Activated naive CD4-positive, alpha-beta T cell treated with Interleukin-2 at 50 U/mL for 16 hours (primary cell): Measurements from ENCODE around the gene PUM1.

ENCODE experiments used
- DNase-seq: peaks from one replicate; pipeline ENCODE4 v3.0.0-alpha.2; 2020

PUM1 gene

GRCh38 chr1:30928171-30928570, 137.3 kb downstream of the PUM1 start:
- DNase-seq = no peak

DNA sequence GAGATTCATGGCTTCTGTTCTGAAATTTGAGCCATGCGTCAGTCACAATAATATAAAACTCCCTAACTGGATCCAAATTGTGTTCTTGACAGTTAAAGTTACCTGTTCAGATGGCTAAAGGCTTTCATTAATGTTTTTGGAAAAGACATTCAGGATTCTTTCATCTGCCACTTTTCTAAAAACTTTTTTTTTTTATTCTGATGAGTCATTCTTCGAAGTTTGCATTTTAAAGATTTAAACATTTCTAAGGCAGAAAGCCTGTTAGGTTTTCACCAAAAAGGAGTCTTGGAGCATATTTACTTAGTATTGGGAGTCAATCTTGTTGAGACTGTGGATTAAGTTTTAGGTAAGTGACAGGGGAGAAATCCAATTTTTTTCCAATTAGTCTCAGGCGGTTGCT, 138.1 kb downstream of the PUM1 start:
- DNase-seq = no peak

DNA sequence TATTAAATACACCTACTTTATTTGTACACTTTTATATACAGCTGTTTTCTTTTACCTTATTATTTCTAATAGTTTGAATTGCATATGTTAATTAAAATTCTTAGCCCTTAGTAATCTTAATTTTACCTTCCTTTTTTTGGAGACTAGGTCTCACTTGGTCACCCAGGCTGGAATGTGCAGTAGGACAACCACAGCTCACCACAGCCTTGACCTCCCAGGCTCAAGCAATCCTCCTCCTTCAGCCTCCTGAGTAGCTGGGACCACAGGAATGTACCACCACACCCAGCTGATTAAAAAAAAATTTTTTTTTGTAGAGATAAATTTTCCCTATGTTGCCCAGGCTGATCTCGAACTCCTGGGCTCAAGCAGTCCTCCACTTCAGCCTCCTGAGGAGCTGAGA, 141.9 kb downstream of the PUM1 start:
- DNase-seq = no peak

DNA sequence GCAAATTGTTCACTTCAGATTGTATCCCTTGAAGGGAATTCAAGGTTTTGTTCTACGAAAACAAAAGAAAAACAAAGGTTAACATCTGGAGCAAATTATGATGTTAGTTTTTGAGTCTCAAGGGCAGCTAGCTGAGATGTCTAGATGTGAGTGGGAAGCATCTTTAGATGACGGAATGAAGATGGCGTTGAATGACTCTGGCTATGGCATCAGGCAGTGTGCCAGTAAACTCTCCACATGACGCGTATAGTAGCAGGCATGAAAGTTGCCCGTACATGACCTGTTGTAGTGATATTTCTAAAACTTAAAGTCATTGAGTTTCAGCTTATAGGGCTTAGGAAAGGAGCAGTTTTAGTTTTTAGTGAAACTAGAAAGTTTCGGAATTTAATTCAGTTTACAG, 144.7 kb downstream of the PUM1 start:
- DNase-seq = no peak

DNA sequence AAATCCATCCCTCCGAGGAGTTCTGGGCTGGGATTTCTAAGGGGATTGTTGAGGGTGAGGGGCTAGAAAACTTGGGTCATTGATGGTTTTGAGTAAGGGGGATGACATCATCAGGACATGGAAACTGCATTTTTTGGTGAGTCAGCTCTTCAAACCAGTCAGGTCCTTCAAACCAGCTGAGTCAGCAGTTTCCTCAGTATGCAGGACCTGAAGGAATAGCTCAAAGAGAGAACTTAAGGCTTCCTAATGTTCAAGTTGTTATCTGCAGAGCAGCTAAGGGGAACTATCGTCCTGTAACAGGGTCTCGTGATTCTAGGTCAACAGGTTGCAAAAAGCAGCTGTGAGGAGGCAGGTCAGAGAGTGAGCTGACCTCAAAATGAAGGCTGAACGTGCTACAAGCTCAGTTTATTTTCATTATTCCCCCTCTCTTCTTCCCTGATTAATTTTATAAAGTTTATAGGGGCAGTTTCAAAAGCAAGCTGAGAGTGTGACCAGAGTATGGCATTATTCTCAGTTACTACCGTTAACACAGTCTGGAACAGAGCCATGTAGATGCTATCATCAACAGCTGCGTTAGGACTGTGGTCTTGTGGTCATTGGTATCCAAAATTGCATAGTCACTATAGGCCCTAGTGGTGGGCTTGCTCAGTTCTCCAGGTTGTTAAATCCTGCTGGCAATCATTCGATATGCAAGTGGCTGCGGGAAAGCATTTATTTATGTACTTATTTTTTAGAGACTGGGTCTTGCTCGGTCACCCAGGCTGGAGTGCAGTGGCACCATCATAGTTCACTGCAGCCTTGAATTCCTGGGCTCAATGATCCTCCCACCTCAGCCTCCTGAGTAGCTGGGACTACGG, 146.3 kb downstream of the PUM1 start:
- DNase-seq = no peak

- DNase-seq = no peak
These were observed 149.2 kb downstream of the PUM1 start for GRCh38 chr1:30916296-30916695.

DNA sequence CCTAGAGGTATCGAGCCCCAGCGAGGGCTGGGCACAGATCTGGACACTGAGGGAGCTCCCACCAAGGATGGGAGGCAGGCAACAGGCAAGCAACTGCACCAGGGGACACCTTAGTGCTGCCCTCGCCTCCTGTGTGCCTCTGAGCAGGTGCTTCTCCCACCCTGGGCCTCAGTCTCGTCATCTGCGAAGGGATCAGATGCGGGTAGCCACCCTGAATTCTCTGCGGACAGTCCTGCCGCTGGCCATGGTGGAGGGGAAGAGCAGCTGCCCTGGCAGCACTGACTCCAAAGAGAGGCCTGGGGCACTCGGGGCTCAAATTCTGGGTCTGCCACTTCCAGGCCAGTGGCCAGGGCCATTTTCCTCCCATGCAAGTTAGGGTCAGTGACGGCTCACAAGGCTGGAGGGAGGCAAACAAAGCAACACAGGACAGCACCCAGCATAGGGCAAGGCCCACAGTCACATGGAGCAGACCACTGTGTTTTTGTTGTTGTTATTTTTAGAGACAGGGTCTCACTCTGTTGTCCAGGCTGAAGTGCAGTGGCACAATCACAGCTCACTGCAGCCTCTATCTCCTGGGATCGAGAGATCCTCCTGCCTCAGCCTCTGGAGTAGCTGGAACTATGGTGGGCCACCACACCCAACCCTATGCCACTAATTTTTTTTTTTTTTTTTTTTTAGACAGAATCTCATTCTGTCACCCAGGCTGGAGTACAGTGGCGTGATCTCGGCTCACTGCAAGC, 149.9 kb downstream of the PUM1 start:
- no peak for DNase-seq

- DNase-seq = no peak
These were observed 150.6 kb downstream of the PUM1 start for GRCh38 chr1:30914931-30915330.

DNA sequence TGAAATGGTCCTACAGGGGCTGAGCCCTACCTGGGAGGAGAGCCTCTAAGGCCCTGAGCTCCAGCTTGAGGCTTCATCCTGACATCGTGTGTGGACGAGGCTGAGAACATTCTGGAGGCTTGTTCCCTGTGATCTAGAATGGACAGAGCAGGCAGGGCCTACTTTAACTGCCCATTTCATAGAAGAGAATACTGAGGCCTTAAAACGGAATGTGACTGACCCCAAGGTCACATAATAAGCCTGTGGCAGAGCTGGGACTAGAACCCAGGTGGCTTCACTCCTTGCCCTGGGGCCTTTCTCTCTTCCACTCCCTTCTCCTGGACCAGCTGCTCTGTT, 151.0 kb downstream of the PUM1 start:
- DNase-seq = no peak

DNA sequence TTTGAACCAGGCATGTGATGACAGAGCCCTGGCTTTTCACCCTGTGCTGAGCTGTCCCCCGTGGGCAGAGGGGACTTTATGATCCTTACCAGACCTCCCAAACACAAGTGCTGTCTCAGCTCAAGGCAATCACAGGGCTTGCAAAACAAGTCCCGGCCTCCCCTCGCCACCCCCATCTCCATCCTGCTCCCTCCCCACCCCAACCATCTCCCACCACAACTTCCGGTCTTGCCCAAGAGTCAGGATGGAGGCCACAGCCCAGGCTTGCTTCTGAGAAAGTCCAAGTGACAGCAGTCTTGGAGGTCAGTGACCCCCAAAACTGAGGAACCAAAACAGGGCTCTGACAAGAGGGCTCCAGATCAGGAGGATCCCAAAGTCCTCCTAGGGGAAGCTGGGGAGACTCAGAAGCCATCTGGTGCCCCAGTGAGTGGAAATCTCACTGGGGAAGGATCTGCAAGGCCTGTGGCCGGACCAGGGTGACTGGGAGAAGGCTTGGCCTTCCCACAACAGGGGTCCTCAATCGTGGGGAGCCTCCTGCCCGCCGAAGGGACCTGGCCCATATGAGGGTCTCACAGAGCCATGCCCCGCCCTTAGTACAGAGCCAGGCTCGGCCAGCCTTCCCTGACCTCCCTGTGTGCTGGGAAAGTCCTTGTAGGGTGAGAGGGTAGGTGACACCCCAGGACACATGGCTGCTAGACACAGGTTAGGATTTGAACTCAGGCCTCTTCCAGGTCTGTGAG, 152.4 kb downstream of the PUM1 start:
- no peak for DNase-seq

GRCh38 chr1:30912224-30912623, 153.3 kb downstream of the PUM1 start:
- no peak for DNase-seq

- DNase-seq = peak; percentile 44
These were observed 154.2 kb downstream of the PUM1 start for GRCh38 chr1:30911059-30911954.

DNA sequence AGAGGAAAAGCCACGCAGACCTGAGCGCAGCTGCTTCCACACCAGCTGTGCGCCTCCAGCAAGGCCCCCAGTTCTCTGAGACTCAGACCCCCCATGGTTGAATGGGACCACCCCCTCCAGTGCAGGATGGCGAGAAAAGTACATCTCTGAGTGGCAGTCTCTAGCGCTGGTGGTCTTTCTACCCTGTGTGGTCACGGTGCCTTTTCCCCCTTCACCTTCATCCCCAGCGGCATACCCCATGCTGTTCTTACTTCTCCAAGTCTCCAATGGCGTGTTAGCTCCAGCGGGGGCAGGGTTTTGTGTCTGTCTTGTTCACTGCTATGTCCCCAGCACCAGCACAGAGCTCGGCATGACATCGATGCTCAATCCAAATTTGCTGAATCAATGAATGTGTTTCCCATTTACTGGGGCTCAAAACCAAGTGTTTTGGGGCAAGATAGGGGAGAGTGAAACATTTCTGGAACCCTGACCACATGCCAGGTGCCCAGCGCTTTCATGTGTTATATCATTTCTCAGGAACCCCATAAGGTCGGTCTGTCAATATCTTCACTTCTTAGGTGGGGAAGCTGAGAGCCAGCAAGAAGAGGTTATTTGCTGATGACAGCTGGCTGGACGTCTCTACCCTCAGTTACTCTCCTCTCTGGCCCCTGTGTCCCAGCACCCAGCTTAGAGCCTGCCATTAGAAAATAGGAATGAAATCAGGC, 156.0 kb downstream of the PUM1 start:
- no peak for DNase-seq

GRCh38 chr1:30908696-30909364, 156.7 kb downstream of the PUM1 start, which contains the start of gene SDC3:
SDC3 (minus strand) TSS chr1:30908758; CDS start chr1:30908586, 172 bp downstream.
- no peak for DNase-seq

- DNase-seq = no peak
These were observed 157.2 kb downstream of the PUM1 start for GRCh38 chr1:30908316-30908695.

DNA sequence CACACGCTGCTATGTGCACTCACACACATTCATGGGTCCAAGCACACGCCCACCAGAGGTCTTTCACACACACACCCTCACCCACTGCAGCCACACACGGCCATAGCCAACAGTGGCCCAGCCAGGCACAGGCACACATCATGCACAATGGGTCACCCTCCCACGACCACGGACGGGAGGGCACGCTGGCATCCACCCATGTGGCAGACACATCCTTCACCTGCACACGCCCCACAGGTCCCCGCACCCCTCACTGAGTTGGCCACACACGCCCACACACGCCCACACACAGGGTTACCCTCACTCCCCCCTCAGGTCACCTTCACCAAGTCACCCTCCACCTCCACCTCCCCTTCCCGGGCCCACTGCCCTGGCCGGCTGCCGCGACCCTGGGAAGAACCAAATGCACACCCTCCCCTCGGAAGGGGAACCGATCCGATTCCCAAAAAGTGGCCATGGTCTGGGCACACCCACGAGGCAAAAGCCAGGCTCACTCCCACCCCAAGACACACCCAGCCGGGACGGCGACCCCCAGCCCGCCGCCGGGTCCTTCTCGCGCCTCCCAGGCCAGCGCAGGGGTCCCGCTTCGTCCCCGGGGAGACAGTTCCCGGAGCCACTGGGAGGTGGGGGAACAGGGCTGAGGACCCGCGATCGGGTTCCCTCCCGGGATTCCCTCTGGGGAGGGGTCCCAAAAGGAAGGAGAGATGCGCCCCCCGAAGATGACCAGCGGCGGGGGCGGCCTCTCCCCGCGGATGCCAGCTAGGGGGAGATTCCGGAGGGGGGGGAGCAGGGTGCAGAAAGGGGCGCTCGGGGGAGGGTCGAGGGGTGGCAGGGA, 157.8 kb downstream of the PUM1 start:
- DNase-seq = no peak

- DNase-seq = no peak
These were observed 158.7 kb downstream of the PUM1 start for GRCh38 chr1:30906631-30907441.

DNA sequence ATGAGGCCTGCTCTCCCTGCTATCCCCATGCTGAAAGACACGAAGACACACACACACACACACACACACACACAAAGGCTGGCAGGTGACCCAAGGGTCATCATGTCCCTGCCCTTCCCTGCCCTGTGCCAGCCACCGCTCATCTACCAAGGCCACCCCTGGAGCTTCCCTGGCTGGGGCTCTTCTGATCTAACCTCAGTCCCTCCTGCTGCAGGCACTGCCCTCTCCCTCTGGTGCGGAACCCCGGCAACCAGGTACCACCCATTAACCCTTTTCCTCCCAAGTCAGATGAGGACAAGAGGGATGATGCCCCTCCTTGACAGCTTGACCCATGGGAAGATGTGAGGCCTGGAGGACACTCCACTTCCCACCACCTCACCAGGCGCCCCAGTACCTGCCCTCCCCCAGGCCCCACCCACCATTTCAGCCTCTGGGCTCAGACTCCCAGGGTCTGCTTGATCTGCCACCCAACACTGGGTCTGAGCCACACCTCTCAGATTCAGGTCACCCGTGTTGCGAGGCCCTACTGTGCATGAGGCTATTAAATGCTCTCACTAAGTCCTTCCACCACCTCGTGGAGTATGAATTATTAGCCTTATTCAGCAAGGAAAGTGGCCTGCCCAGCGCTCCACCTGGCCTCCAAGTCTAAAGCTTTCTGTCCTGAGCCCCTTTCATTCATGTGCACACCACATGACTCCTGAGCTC, 159.4 kb downstream of the PUM1 start:
- DNase-seq = no peak

GRCh38 chr1:30905403-30905802, 160.1 kb downstream of the PUM1 start:
- no peak for DNase-seq
